CD4-positive, alpha-beta T cell treated with Interferon gamma for 1 hour (primary cell): Measurements from ENCODE around the gene CEBPZ.

Experiments
- DNase-seq: peaks from one replicate; pipeline ENCODE4 v3.0.0-alpha.2; 2020

The CEBPZ gene

DNA sequence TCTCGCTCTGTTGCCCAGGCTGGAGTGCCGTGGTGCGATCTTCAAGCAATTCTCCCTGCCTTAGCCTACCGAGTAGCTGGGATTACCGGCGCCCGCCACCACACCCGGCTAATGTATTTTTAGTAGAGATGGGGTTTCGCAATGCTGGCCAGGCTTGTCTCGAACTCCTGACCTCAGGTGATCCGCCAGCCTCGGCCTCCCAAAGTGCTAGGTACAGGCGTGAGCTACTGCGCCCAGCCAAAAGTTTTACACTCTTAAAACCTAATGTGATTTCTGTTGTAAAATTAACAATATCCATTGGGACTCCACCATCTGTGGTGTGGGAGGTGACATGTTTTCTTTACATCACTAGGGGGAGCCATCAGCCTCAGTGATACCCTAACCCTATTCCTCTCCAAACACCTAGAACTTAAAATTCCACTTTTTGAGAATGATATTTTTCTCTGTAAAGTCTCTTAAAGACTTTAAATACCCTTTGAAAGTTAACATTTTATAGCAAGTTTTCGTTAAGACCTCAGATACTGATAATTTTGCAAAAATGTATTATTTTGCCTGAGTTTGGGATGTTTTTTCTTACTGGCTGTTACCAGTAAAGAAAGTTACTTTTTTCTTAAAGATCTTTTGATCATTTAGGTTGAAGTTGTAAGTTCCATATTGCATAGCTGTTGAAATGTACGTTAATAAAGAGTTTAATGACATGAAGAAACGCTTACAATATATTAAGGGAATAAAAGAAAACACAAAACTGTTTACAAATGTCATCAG lies 63.0 kb downstream of the CEBPZ start:
- peak; percentile 4 for DNase-seq

GRCh38 chr2:37167636-37168180 lies 63.7 kb downstream of the CEBPZ start:
- no peak for DNase-seq

DNA sequence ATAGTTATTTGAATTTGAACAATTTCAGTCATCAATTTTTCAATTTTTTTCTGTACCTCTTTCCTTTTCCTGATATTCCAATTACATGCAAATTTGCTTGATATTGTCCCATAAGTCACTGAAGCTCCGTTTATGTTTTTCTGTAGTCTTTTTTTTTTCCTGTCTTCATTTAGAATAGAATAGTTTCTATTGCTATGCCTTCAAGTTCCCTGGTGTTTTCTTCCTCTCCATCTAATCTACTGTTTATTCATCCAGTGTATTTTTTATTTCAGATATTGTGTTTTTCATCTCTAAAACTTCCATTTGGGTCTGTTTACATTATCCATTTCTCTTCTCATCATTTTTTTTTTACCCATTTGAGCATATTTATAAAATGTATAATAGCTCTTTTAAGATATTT lies 66.6 kb downstream of the CEBPZ start:
- no peak for DNase-seq

GRCh38 chr2:37156857-37157714 lies 74.3 kb downstream of the CEBPZ start, which contains the start of gene EIF2AK2:
Gene EIF2AK2 (minus strand): TSS chr2:37156980. CDS start chr2:37147806, 9,174 bp downstream.
- peak; percentile 80 for DNase-seq

GRCh38 chr2:37156071-37156856 lies 75.1 kb downstream of the CEBPZ start:
- no peak for DNase-seq

DNA sequence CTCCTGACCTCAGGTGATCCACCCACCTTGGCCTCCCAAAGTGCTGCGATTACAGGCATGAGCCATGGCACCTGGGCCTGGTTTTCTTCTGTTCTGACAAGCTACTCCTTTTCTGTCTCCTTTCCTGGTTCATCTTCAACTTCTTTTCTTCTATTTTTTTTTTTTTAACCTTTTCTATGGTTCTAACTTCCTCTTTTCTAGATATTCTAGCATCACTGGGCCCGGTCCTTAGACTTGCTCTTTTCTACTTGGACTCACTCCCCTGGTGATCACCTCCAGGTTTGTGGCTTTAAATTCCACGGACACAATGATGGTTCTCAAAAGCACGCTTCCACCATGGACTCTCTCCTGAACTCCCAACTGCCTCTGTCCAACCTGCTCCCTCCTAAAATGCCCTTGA lies 76.6 kb downstream of the CEBPZ start:
- no peak for DNase-seq

- DNase-seq: no peak
These were observed 78.2 kb downstream of the CEBPZ start for GRCh38 chr2:37153224-37153623.
